Endothelial cell of umbilical vein (primary cell): ENCODE measurements around the gene PRKX. TPM values are rescaled to one million over a fixed set of nuclear protein-coding genes. Genes with fewer than 3 reads are reported as not detected.
"Not testable (repeated sequence)": the region's sequence is repeated elsewhere in the genome, so short reads cannot be mapped to it uniquely, and the experiment has no call there.

ENCODE experiments used
- BruUV-seq: library from RNA; stranded (reverse); fragments of 400-500 nt; replicated peaks from 2 replicates; lab custom pipeline; 2021; lab: Mats Ljungman, UMichigan
- CTCF ChIA-PET: fragments of 300-600, 350-600 bp; sonication (Branson Sonifier 250); formaldehyde crosslinking; loops from one replicate; lab custom pipeline; 2021; ENCODE audit warnings: antibody characterized with exemption, inconsistent platforms; lab: Charles Lee
- POLR2A ChIA-PET: fragments of 300-600, 350-600 bp; sonication (Branson Sonifier 250); formaldehyde crosslinking; loops from one replicate; lab custom pipeline; 2021; ENCODE audit warnings: antibody characterized with exemption, inconsistent platforms; lab: Charles Lee
- DNase-seq: peaks from one replicate; pipeline ENCODE4 v3.0.0-alpha.2; 2011; ENCODE audit warnings: low read depth, low spot score
- FAIRE-seq: peaks from 2 replicates; lab custom pipeline; 2011; peaks lifted over from hg19 to GRCh38; lab: Jason Lieb, UNC
- H2AFZ ChIP-seq: 2 replicates; pipeline ENCODE4 v1.6.0; 2012; ENCODE audit warnings: low read depth, low read length, control low read depth, inconsistent platforms
- H3K27ac ChIP-seq: 2 replicates; pipeline ENCODE4 v1.5.1; 2011; ENCODE audit warnings: low read depth, mild to moderate bottlenecking, control low read depth, low read length, moderate library complexity; ENCODE audit not compliant: insufficient read depth
- H3K27me3 ChIP-seq, 2 experiments: 2 replicates each; pipeline versions ENCODE4 v1.6.0 to v1.6.1; 2011; ENCODE audit warnings: low read length in 2 of 2, mixed read lengths in 1 of 2; ENCODE audit not compliant: control insufficient read depth in 2 of 2, insufficient read depth in 2 of 2
- H3K36me3 ChIP-seq, 2 experiments: 2 replicates in 1 of 2; 3 replicates in 1 of 2; pipeline ENCODE4 v1.5.1; 2011; ENCODE audit warnings: low read length in 2 of 2, mild to moderate bottlenecking in 1 of 2, moderate library complexity in 1 of 2; ENCODE audit not compliant: control insufficient read depth in 2 of 2, insufficient read depth in 2 of 2; ENCODE audit errors: extremely low read depth in 1 of 2
- H3K4me1 ChIP-seq: 3 replicates; pipeline ENCODE4 v1.5.1; 2011; ENCODE audit warnings: mild to moderate bottlenecking, low read length; ENCODE audit not compliant: control insufficient read depth, insufficient read depth; ENCODE audit errors: extremely low read depth
- H3K4me2 ChIP-seq: 2 replicates; pipeline ENCODE4 v1.6.1; 2011; ENCODE audit warnings: low read length, control low read depth, mixed read lengths; ENCODE audit not compliant: insufficient read depth
- H3K4me3 ChIP-seq, 3 experiments: fragments of 200-600 bp in 1 of 3; sonication (generic), shearing (Covaris generic) in 1 of 3; replicated peaks in 1 of 3; 2 replicates each; pipeline ENCODE4 v1.5.1; 2011 to 2016; ENCODE audit warnings: control low read depth in 3 of 3, low read length in 3 of 3, mild to moderate bottlenecking in 2 of 3, inconsistent platforms in 1 of 3, low read depth in 1 of 3, moderate library complexity in 1 of 3; ENCODE audit not compliant: insufficient read depth in 1 of 3
- H3K79me2 ChIP-seq: 2 replicates; pipeline ENCODE4 v1.6.0; 2012; ENCODE audit warnings: low read length, inconsistent platforms; ENCODE audit not compliant: control insufficient read depth, insufficient read depth
- H3K9ac ChIP-seq: replicated peaks from 2 replicates; pipeline ENCODE3; 2011; ENCODE audit warnings: low read length, control low read depth; ENCODE audit not compliant: insufficient read depth; ENCODE audit errors: extremely low read depth
- H3K9me1 ChIP-seq: replicated peaks from 3 replicates; pipeline ENCODE4 v1.6.0; 2011; ENCODE audit warnings: mild to moderate bottlenecking, low read length; ENCODE audit not compliant: control insufficient read depth, insufficient read depth; ENCODE audit errors: extremely low read depth
- H3K9me3 ChIP-seq: replicated peaks from 2 replicates; pipeline ENCODE4 v1.5.1; 2012; ENCODE audit warnings: low read length, inconsistent platforms; ENCODE audit not compliant: control insufficient read depth, insufficient read depth
- H4K20me1 ChIP-seq: replicated peaks from 2 replicates; pipeline ENCODE3; 2011; ENCODE audit warnings: mild to moderate bottlenecking, low read length; ENCODE audit not compliant: control insufficient read depth, insufficient read depth; ENCODE audit errors: extremely low read depth
- EZH2 ChIP-seq: IDR thresholded peaks from 2 replicates; pipeline ENCODE4 v1.6.1; 2012; ENCODE audit warnings: borderline replicate concordance, low read depth, mild to moderate bottlenecking, moderate library complexity, low read length, inconsistent platforms; ENCODE audit not compliant: severe bottlenecking
- FOS ChIP-seq: IDR thresholded peaks from 2 replicates; pipeline ENCODE4 v1.6.1; 2011; ENCODE audit warnings: mild to moderate bottlenecking, low read length, moderate library complexity, borderline replicate concordance; ENCODE audit not compliant: insufficient read depth
- GATA2 ChIP-seq: IDR thresholded peaks from 2 replicates; pipeline ENCODE4 v1.7.0; 2011; ENCODE audit warnings: low read depth, mild to moderate bottlenecking, moderate library complexity, mixed read lengths, low read length; ENCODE audit not compliant: insufficient read length, insufficient read depth
- JUN ChIP-seq: IDR thresholded peaks from 2 replicates; pipeline ENCODE4 v1.6.1; 2011; ENCODE audit warnings: borderline replicate concordance, low read depth; ENCODE audit not compliant: insufficient read length, insufficient read depth
- MYC ChIP-seq: IDR thresholded peaks from one replicate; pipeline ENCODE4 v1.6.1; 2011; ENCODE audit warnings: mild to moderate bottlenecking, low read depth, low read length
- POLR2A ChIP-seq: IDR thresholded peaks from 2 replicates; pipeline ENCODE4 v1.6.1; 2012; ENCODE audit warnings: low read depth, mild to moderate bottlenecking, control low read depth, low read length
- POLR2AphosphoS5 ChIP-seq: IDR thresholded peaks from 2 replicates; pipeline ENCODE4 v1.6.1; 2012; ENCODE audit warnings: low read depth, mild to moderate bottlenecking, control low read depth, low read length, moderate library complexity; ENCODE audit not compliant: insufficient read depth
- dilution Hi-C: fragments of 300-500 bp; cut with MboI; formaldehyde crosslinking; loops from one replicate; pipeline ENCODE4 v1.15.0; 2019; ENCODE audit warnings: low sequenced_read_pairs; ENCODE audit not compliant: extremely low pct_ligation_motif_present
- intact Hi-C: fragments of 100-400 bp; cut with micrococcal nuclease; formaldehyde crosslinking; loops from one replicate; pipeline ENCODE4 v1.10.0; 2022
- polyA plus RNA-seq, 4 experiments: library from polyadenylated mRNA; depleted of rRNA in 3 of 4; stranded (reverse) in 3 of 4; unstranded in 1 of 4; fragments of >200 nt; gene quantifications; 2 replicates each; pipeline versions ENCODE4 v1.2.1 to v1.2.3, GENCODE V29; 2011 to 2012; ENCODE audit warnings: missing spikeins in 1 of 4
- total RNA-seq: library from RNA; stranded (reverse); gene quantifications from 2 replicates; pipeline ENCODE4 v1.2.3, GENCODE V29; 2021
- TF ChIP-seq, protein P1 (sequence below), 2 donors: IDR thresholded peaks; 1 replicate in 1 of 2; 2 replicates in 1 of 2; pipeline ENCODE4 v1.5.1; 2011; ENCODE audit warnings: low read length in 2 of 2, mild to moderate bottlenecking in 2 of 2, moderate library complexity in 2 of 2, control low read depth in 1 of 2, inconsistent platforms in 1 of 2, low read depth in 1 of 2; ENCODE audit not compliant: insufficient read depth in 1 of 2; ENCODE audit errors: extremely low read depth in 1 of 2
- TF ChIP-seq, protein P2 (sequence below): IDR thresholded peaks from 2 replicates; pipeline ENCODE4 v1.6.1; 2011; ENCODE audit not compliant: insufficient read depth, insufficient read length

Gene PRKX
- total and polyA plus RNA-seq, 2 donors (not counting 3 experiments of a cell fraction or from before 2014, with no cell fraction given), result 11.2 to 27.5 TPM

DNA sequence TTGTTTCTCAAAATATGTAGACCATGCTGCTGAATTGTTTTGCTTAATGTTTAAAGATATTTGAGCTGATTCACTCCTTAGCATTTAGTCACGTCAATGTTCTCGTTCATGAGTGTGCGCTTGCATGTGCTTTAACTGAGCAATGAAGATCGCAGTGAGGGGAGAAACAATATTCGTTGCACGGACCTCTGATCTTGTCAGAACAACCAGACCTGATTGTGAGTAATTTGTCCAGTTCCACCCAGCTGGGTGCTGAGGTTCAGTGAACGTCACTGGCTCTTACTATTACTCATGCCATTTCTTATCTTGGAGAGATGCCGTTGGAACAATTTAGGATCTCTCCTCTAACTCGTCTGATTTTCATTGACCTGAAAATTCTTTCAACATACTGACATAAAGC lies 15.0 kb upstream of the PRKX start:
- no peak overlapping the region for H2AFZ ChIP-seq
- no peak overlapping the region for H3K4me3 ChIP-seq
- POLR2A ChIA-PET, result no interaction called here

DNA sequence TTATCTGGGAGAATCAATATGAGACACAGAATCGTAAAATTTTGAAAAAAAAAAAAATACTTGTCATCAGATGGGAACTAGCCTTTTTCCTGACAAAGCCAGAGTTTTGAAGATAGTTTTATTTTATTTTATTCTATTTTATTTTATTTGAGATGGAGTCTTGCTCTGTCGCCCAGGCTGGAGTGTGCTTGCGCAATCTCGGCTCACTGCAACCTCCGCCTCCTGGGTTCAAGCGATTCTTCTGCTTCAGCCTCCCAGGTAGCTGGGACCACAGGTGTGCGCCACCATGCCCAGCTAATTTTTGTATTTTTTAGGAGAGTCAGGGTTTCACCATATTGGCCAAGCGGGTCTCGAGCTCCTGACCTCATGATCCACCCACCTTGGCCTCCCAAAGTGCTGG lies 10.0 kb upstream of the PRKX start:
- H4K20me1 ChIP-seq, BruUV-seq, H3K27me3 ChIP-seq, POLR2A ChIA-PET, FAIRE-seq, dilution Hi-C loops, H3K9me1 ChIP-seq, DNase-seq, H3K4me2 ChIP-seq, H3K4me3 ChIP-seq, H3K36me3 ChIP-seq, H3K79me2 ChIP-seq, intact Hi-C loops, H3K4me1 ChIP-seq, H2AFZ ChIP-seq, H3K9me3 ChIP-seq, H3K27ac ChIP-seq, CTCF ChIA-PET, H3K9ac ChIP-seq: not testable (repeated sequence)

More for the DNA sequence above, 15.0 kb upstream of the PRKX start:
- FAIRE-seq, result no peak
- Histone ChIP-seq H3K36me3 (no peaks in the 10 kb centered on the region), H3K9me1 (no peaks in the 10 kb centered on the region), H3K9ac (no peak overlapping the region), H3K27me3 (no peaks in the 10 kb centered on the region), H3K4me1 (no peaks in the 10 kb centered on the region), H3K4me2 (no peak overlapping the region), H4K20me1 (no peaks in the 10 kb centered on the region), H3K79me2 (no peaks in the 10 kb centered on the region), H3K9me3 (no peaks in the 10 kb centered on the region), H3K27ac (no peak overlapping the region)
- TF ChIP-seq, protein P1, sequence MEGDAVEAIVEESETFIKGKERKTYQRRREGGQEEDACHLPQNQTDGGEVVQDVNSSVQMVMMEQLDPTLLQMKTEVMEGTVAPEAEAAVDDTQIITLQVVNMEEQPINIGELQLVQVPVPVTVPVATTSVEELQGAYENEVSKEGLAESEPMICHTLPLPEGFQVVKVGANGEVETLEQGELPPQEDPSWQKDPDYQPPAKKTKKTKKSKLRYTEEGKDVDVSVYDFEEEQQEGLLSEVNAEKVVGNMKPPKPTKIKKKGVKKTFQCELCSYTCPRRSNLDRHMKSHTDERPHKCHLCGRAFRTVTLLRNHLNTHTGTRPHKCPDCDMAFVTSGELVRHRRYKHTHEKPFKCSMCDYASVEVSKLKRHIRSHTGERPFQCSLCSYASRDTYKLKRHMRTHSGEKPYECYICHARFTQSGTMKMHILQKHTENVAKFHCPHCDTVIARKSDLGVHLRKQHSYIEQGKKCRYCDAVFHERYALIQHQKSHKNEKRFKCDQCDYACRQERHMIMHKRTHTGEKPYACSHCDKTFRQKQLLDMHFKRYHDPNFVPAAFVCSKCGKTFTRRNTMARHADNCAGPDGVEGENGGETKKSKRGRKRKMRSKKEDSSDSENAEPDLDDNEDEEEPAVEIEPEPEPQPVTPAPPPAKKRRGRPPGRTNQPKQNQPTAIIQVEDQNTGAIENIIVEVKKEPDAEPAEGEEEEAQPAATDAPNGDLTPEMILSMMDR (IDR thresholded peaks at IDR 0.05; ENCODE audit: extremely low read depth in 1 of 2, insufficient read depth in 1 of 2, low read depth in 1 of 2, low read length in 2 of 2), result no peak
- no peak for TF ChIP-seq GATA2
- TF ChIP-seq JUN, result no peak
- TF ChIP-seq MYC, result no peak
- no peak for TF ChIP-seq FOS
- TF ChIP-seq EZH2, result no peak
- no peak for TF ChIP-seq POLR2A
- TF ChIP-seq POLR2AphosphoS5, result no peak
- TF ChIP-seq, protein P2, sequence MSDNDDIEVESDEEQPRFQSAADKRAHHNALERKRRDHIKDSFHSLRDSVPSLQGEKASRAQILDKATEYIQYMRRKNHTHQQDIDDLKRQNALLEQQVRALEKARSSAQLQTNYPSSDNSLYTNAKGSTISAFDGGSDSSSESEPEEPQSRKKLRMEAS, result no peak
- CTCF ChIA-PET, result no interaction called here
- no peak for DNase-seq
- intact Hi-C loops, result no loop called here
- dilution Hi-C loops, result no loop called here
- BruUV-seq, result no TSS peak
